Embryonic facial prominence (tissue), 1 donor: ENCODE data around the gene CFAP157.

ENCODE experiments used
- DNase-seq: peaks from one replicate; pipeline ENCODE4 v3.0.0-alpha.2; 2016; ENCODE audit errors: extremely low spot score

CFAP157 gene

GRCh38 chr9:127761491-127761956 is 54.7 kb downstream of the CFAP157 start:
- no peak for DNase-seq

DNA sequence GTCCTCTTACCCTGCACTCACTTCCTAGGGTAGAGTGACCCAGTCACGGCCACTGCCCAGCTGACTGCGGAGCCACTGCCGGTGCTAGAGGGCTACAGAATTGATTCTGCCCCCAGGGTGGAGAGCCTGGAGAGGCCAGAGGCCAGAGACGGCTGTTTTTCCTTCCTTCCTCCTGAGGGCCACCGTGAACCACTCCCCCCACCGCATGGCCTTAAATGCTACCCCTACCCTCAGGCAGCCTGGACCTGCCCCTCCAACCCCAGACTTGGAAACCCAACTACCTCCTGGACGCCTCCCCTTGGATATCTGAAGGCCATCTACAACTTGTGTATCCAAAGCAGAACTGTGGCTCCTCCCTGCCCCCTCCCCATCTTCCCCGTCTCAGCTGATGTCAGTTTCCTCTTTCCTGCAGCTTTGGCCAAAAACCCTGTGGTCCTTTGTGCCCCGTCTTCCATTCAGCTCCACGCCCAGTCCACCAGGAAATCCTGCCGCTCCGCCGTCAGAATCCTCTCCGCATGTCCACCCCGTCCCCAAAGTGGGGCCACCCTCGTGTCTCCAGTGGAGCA is 55.4 kb downstream of the CFAP157 start:
- DNase-seq, result no peak

- no peak for DNase-seq
Measured at GRCh38 chr9:127763918-127764384, 57.2 kb downstream of the CFAP157 start.

DNA sequence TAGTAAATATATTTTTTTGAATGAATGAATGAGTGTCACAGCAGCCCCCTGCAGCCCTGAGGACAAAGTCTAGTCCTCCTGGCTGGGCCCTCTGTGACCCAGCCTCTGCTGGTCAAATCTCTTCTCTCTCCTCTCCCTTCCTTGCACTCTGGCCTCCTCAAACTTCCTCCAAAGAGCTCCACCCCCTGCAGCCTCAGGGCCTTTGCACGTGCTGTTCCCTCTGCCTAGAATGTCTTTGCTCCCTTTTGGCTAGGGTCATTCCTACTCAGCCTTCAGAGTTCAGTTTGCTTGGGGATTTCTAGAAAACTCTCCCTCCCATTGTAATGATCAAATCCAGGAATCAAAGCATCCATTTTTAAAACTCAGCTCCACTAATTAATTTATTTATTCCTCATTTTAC is 58.6 kb downstream of the CFAP157 start:
- no peak for DNase-seq
